Mammary epithelial cell (primary cell): ENCODE data around the gene BCL2L15.

Experiments
- CTCF ChIP-seq, 2 donors: IDR thresholded peaks in 1 of 2; conservative IDR thresholded peaks in 1 of 2; 2 replicates each; pipeline ENCODE4 v1.5.1; 2011 to 2012; ENCODE audit warnings: inconsistent platforms in 2 of 2, low read length in 2 of 2, mild to moderate bottlenecking in 2 of 2, control low read depth in 1 of 2, low read depth in 1 of 2; ENCODE audit not compliant: insufficient read depth in 1 of 2; ENCODE audit errors: extremely low read depth in 1 of 2
- EZH2 ChIP-seq: IDR thresholded peaks from 2 replicates; pipeline ENCODE4 v1.6.1; 2012; ENCODE audit warnings: low read length, inconsistent platforms, borderline replicate concordance

DNA sequence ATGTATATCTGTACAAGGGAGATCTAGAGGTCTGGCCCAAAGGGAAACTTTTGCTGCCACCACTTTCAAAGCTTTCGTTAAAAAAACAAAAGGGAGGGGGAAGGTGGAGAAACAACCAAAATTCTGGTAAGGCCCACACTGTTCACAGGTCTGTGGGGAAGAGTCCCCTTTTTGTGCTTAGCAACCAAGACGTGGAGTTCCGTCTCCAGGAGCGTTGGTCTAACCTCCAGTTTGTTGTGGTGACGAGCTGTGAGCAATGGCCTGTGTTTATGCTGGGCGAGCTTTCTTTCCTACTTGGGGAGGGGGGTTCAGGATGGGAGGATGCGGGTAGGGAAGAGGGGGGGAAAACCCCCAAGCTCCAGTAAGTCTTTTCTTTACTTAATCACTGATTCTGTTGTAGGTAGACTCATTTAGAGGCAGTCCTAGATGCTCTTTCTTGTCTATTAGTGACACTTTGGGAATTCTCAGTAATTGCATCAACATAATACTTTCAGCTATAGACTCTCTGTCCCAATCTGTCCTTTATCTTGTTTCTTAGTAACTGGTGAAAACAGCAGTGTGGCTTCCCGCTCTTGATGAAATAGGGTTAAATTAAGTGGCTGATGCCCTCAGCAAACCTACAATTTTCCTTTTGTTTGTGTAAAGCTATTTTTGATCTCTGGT lies 43.2 kb upstream of the BCL2L15 start:
- TF ChIP-seq CTCF (conservative IDR thresholded peaks at IDR 0.05 in 1 of 2, IDR thresholded peaks at IDR 0.05 in 1 of 2; ENCODE audit: extremely low read depth in 1 of 2, insufficient read depth in 1 of 2, low read depth in 1 of 2, low read length in 2 of 2) (no peak), EZH2 (no peak)
